Naive thymus-derived CD4-positive, alpha-beta T cell (primary cell): ENCODE data around the gene LAMC1. TPM values are rescaled to one million over a fixed set of nuclear protein-coding genes. Genes with fewer than 3 reads are reported as not detected.

Experiments
- ATAC-seq: fragments of 150-1000 bp; cut with Tn5 transposase; 2 replicates; pipeline ENCODE4 v1.10.0; 2021; ENCODE audit warnings: mild to moderate bottlenecking, moderate library complexity
- CTCF ChIA-PET: fragments of 350-600 bp; sonication (Branson Sonifier 250); formaldehyde crosslinking; loops from one replicate; lab custom pipeline; 2021; ENCODE audit warnings: antibody characterized with exemption; lab: Charles Lee
- POLR2A ChIA-PET: fragments of 350-600 bp; sonication (Branson Sonifier 250); formaldehyde crosslinking; loops from one replicate; lab custom pipeline; 2021; ENCODE audit warnings: antibody characterized with exemption, inconsistent platforms; lab: Charles Lee
- DNase-seq, 9 donors: peaks; one replicate each; pipeline versions ENCODE4 v3.0.0 to v3.0.0-alpha.2; 2020 to 2022; ENCODE audit warnings: mixed read lengths in 1 of 9
- H3K27ac ChIP-seq: one replicate; pipeline ENCODE4 v1.7.0; 2013; ENCODE audit warnings: mild to moderate bottlenecking, low read depth, low read length, moderate library complexity
- H3K27me3 ChIP-seq, 2 donors: one replicate each; pipeline ENCODE4 v1.7.0; 2013; ENCODE audit warnings: low read length in 2 of 2, mild to moderate bottlenecking in 2 of 2, moderate library complexity in 2 of 2; ENCODE audit not compliant: control insufficient read depth in 2 of 2, insufficient read depth in 2 of 2
- H3K36me3 ChIP-seq, 3 experiments: 1 replicate in 2 of 3; 2 replicates in 1 of 3; pipeline ENCODE4 v1.7.0; 2013; ENCODE audit warnings: low read length in 3 of 3, mild to moderate bottlenecking in 3 of 3, moderate library complexity in 1 of 3; ENCODE audit not compliant: insufficient read depth in 3 of 3, control insufficient read depth in 2 of 3
- H3K4me1 ChIP-seq, 2 donors: one replicate each; pipeline ENCODE4 v1.7.0; 2013; ENCODE audit warnings: low read length in 2 of 2, mild to moderate bottlenecking in 2 of 2, moderate library complexity in 1 of 2; ENCODE audit not compliant: control insufficient read depth in 2 of 2, insufficient read depth in 2 of 2
- H3K4me3 ChIP-seq: 2 replicates; pipeline ENCODE4 v1.7.0; 2013; ENCODE audit warnings: mild to moderate bottlenecking, low read length
- H3K9me3 ChIP-seq, 3 experiments: 1 replicate in 2 of 3; 2 replicates in 1 of 3; pipeline ENCODE4 v1.7.0; 2013; ENCODE audit warnings: low read length in 3 of 3; ENCODE audit not compliant: control insufficient read depth in 2 of 3
- H3K27ac Mint-ChIP-seq, 9 donors: one replicate each; pipeline ENCODE4 v1.8.0; 2020 to 2022; ENCODE audit warnings: mixed read lengths in 9 of 9, mild to moderate bottlenecking in 8 of 9, moderate library complexity in 5 of 9, inconsistent platforms in 2 of 9
- H3K27me3 Mint-ChIP-seq, 5 donors: one replicate each; pipeline ENCODE4 v1.8.0; 2021 to 2022; ENCODE audit warnings: mixed read lengths in 5 of 5, mild to moderate bottlenecking in 1 of 5
- H3K36me3 Mint-ChIP-seq, 5 donors: one replicate each; pipeline ENCODE4 v1.8.0; 2020 to 2022; ENCODE audit warnings: mixed read lengths in 5 of 5, mild to moderate bottlenecking in 3 of 5, inconsistent platforms in 1 of 5
- H3K4me1 Mint-ChIP-seq, 7 donors: one replicate each; pipeline ENCODE4 v1.8.0; 2020 to 2022; ENCODE audit warnings: mixed read lengths in 7 of 7, mild to moderate bottlenecking in 3 of 7, inconsistent platforms in 1 of 7
- H3K4me3 Mint-ChIP-seq, 10 donors: one replicate each; pipeline ENCODE4 v1.8.0; 2020 to 2022; ENCODE audit warnings: mild to moderate bottlenecking in 10 of 10, mixed read lengths in 10 of 10, moderate library complexity in 6 of 10, inconsistent platforms in 2 of 10
- H3K9me3 Mint-ChIP-seq, 11 donors: one replicate each; pipeline ENCODE4 v1.8.0; 2020 to 2022; ENCODE audit warnings: mixed read lengths in 11 of 11, mild to moderate bottlenecking in 4 of 11, inconsistent platforms in 1 of 11, moderate library complexity in 1 of 11
- intact Hi-C, 2 donors: fragments of 100-400 bp; cut with micrococcal nuclease; formaldehyde crosslinking; loops; one replicate each; pipeline ENCODE4 v1.15.1; 2023
- polyA plus RNA-seq, 2 donors: library from polyadenylated mRNA; unstranded; fragments of 300-500 nt; fragmentation: Illumina TruSeq; gene quantifications; one replicate each; pipeline ENCODE4 v1.2.3, GENCODE V29; 2021
- total RNA-seq, 6 experiments: library from RNA in 5 of 6; stranded (reverse) in 5 of 6; gene quantifications; 1 replicate in 5 of 6; 2 replicates in 1 of 6; pipeline ENCODE4 v1.2.3 and lab custom pipeline; 2021 to 2026

LAMC1 gene
- total and polyA plus RNA-seq, 7 experiments from 2014 or later: 0.02 to 1.3 (median 0.24) TPM; not detected in 2

DNA sequence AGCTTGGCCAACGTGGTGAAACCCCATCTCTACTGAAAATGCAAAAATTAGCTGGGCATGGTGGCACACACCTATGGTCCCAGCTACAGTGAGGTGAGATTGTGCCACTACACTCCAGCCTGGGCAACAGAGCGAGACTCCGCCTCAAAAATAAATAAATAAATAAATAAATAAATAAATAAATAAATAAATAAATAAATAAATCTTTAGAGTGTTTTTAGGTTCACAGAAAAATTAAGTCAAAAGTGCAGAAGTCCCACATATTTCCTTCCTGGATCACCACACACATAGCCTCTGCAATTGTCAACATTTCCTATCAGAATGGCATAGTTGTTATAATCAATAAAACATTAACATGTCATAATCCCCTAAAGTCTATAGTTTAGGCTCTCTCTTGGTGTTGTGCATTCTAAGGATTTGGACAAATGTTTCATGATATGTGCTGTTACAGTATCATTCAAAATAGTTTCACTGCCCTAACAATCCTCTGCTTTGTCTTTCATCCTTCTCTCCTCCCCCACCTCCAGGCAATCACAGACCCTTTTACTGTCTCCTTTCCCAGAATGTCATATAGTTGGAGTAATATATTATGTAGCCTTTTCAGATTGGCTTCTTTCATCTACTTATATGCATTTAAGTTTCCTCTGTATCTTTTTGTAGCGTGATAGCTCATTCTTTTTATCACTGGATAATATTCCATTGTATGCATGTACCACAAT, 58.3 kb downstream of the LAMC1 start:
- Histone ChIP-seq H3K9me3 (no peaks in the 10 kb centered on the region), H3K36me3 (no peaks in the 10 kb centered on the region), H3K27me3 (no peaks in the 10 kb centered on the region), H3K4me3 (no peak overlapping the region), H3K4me1 (no peaks in the 10 kb centered on the region), H3K27ac (no peak overlapping the region)
- POLR2A ChIA-PET: no interaction called here
- CTCF ChIA-PET: no interaction called here
- ATAC-seq (no peak), DNase-seq (no peak)
- Mint-ChIP-seq H3K27me3 (peaks cover 8 to 20% (median 13%) of the 10 kb centered on the region in 5 donors), H3K27ac (no peak overlapping the region), H3K4me3 (no peak overlapping the region), H3K36me3 (no peaks in the 10 kb centered on the region), H3K9me3 (no peaks in the 10 kb centered on the region), H3K4me1 (peaks cover 0 to 1% (median 0%) of the 10 kb centered on the region in 7 donors)
- intact Hi-C loops: no loop called here

DNA sequence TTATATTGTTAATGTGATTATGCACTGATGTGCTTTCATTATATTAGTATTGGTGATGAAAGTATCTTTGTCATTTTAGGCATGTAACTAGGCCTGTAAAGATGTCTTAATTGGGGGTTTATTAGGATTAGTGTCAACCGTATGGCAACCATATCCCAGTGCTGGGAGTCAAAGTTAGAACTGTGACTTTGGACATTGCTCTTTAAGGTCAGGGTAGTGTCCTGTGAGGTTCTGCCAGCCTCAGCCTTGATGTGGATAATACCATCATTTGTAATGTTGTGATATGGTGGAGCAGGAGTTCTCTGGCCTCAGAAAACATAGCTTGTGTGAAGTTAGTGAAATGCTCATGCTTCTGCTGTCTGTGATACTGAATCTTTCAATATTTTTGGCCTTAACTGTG, 59.4 kb downstream of the LAMC1 start:
- ATAC-seq (no peak), DNase-seq (no peak)
- ChIA-PET CTCF (no interaction called here), POLR2A (no interaction called here)
- H3K9me3 ChIP-seq: no peaks in the 10 kb centered on the region
- Mint-ChIP-seq H3K4me3 (no peak overlapping the region), H3K27ac (no peak overlapping the region), H3K27me3 (peaks cover 8 to 20% (median 13%) of the 10 kb centered on the region in 5 donors), H3K9me3 (no peaks in the 10 kb centered on the region), H3K4me1 (peaks cover 0 to 1% (median 0%) of the 10 kb centered on the region in 7 donors), H3K36me3 (no peaks in the 10 kb centered on the region)
- no peaks in the 10 kb centered on the region for H3K27me3 ChIP-seq
- H3K4me1 ChIP-seq: no peaks in the 10 kb centered on the region
- no peak overlapping the region for H3K4me3 ChIP-seq
- H3K36me3 ChIP-seq: no peaks in the 10 kb centered on the region
- H3K27ac ChIP-seq: no peak overlapping the region
- intact Hi-C loops: no loop called here

DNA sequence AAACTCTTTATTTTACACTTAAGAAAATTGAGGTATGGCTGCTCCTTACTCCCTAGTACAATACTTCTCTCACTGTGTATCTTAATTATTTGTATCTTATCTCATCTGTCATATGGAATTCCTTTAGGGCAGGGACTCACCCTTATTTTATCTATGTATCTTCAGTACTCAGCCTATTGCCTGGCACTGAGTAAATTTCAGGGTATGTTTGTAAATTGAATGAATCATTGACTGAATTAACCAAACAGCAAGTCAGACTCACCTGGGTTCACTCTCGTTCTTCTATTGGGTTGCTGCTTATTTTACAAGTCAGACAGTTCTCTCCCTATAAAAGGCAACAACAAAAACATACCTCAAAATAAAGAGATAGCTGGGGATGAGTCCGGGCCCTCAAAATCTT, 63.8 kb downstream of the LAMC1 start:
- H3K36me3 ChIP-seq: no peaks in the 10 kb centered on the region
- H3K4me1 Mint-ChIP-seq: peaks cover 0 to 1% (median 0%) of the 10 kb centered on the region in 7 donors
- H3K27me3 ChIP-seq: no peaks in the 10 kb centered on the region
- no peaks in the 10 kb centered on the region for H3K4me1 ChIP-seq
- no peak overlapping the region for H3K4me3 ChIP-seq
- no peaks in the 10 kb centered on the region for H3K9me3 Mint-ChIP-seq
- intact Hi-C loops: no loop called here
- H3K27me3 Mint-ChIP-seq: peaks cover 3 to 19% (median 10%) of the 10 kb centered on the region in 5 donors
- no peak overlapping the region for H3K27ac ChIP-seq
- ChIA-PET POLR2A (interaction anchor here (0.7 kb wide), 1 partner anchor 58 kb away, joined by 3 read pairs; no protein-coding TSS in a partner anchor), CTCF (interaction anchor here (0.7 kb wide), 1 partner anchor 83 kb away, joined by 3 read pairs; no protein-coding TSS in a partner anchor)
- H3K4me3 Mint-ChIP-seq: no peak overlapping the region
- H3K36me3 Mint-ChIP-seq: no peaks in the 10 kb centered on the region
- ATAC-seq (no peak), DNase-seq (no peak)
- no peak overlapping the region for H3K27ac Mint-ChIP-seq
- H3K9me3 ChIP-seq: no peaks in the 10 kb centered on the region

DNA sequence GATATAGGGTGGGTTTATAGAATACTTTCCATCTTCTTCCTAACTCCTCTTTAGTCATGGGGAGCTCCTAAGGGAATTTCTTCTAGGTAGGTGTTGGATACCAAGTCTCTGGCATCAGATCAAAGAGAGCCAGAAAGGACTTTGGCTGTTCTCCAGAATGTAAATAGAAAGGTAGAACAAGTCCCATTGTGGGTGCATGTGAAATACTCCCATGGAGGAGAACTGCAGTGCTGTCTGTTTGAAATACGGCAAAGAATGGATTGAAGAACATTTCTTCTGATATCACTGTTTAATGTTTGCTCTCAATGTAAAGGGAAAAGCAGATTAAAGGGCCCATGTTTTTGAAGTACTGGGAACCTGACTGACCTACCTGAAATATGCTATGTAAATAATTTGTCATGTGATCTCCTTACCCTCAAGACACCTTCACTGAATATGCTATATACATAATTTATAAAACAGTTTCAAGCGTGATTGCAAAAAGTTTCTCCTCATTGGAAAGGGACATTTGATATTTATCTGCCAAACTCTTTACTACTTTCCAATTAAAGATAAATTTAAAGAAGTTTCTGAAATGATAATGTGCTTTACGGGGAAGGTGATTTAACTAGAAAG, 65.9 kb downstream of the LAMC1 start:
- no peaks in the 10 kb centered on the region for H3K27me3 ChIP-seq
- DNase-seq: no peak
- no peak overlapping the region for H3K4me3 ChIP-seq
- no peaks in the 10 kb centered on the region for H3K9me3 ChIP-seq
- Mint-ChIP-seq H3K4me3 (no peak overlapping the region), H3K27ac (no peak overlapping the region), H3K4me1 (peaks cover 0 to 1% (median 0%) of the 10 kb centered on the region in 7 donors), H3K27me3 (peaks cover 7 to 28% (median 19%) of the 10 kb centered on the region in 5 donors), H3K36me3 (no peaks in the 10 kb centered on the region), H3K9me3 (peaks cover 0 to 2% (median 0%) of the 10 kb centered on the region in 11 donors)
- ChIA-PET POLR2A (no interaction called here), CTCF (no interaction called here)
- no peak for ATAC-seq
- H3K27ac ChIP-seq: no peak overlapping the region
- no peaks in the 10 kb centered on the region for H3K4me1 ChIP-seq
- intact Hi-C loops: no loop called here
- no peaks in the 10 kb centered on the region for H3K36me3 ChIP-seq

DNA sequence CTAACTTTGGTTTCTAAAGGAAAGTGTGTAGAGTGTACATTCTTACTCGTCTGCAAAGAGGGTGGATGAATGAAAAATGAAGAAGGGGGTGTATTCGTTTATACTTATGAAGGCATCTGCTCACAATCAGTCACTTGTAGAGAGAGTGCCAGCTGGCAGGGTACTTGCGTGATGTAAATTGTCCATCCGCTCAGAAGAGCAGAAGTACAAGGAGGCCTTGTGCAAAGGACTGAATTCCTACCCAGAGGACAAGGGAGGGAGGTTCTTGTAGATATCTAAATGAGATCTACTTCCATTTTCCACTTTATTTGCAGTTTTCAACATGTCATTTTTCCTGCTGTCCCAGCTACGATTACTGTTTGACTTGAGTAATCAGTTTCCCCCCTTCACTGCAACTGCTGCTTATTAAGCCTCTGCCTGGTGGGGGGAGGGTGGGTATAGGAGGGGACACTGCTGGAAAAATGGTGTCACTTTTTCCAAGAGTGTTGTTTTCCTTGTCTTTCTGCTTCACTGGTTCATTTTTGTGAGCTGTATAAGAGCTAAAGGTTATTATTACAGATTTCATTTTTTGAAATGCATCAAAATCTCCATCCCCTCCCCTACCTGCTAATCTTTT, 67.3 kb downstream of the LAMC1 start:
- Histone ChIP-seq H3K4me1 (no peaks in the 10 kb centered on the region), H3K4me3 (no peak overlapping the region), H3K36me3 (no peaks in the 10 kb centered on the region), H3K27me3 (no peaks in the 10 kb centered on the region), H3K9me3 (no peaks in the 10 kb centered on the region), H3K27ac (no peak overlapping the region)
- Mint-ChIP-seq H3K4me3 (no peak overlapping the region), H3K27ac (no peak overlapping the region), H3K4me1 (peaks cover 0 to 1% (median 0%) of the 10 kb centered on the region in 7 donors), H3K9me3 (peaks cover 0 to 2% (median 0%) of the 10 kb centered on the region in 11 donors), H3K27me3 (peaks cover 5 to 32% (median 18%) of the 10 kb centered on the region in 5 donors), H3K36me3 (no peaks in the 10 kb centered on the region)
- no peak for DNase-seq
- POLR2A ChIA-PET: interaction anchor here (0.7 kb wide), 1 partner anchor 1984 kb away, joined by 3 read pairs; no protein-coding TSS in a partner anchor
- intact Hi-C loops: no loop called here
- CTCF ChIA-PET: no interaction called here
- no peak for ATAC-seq

DNA sequence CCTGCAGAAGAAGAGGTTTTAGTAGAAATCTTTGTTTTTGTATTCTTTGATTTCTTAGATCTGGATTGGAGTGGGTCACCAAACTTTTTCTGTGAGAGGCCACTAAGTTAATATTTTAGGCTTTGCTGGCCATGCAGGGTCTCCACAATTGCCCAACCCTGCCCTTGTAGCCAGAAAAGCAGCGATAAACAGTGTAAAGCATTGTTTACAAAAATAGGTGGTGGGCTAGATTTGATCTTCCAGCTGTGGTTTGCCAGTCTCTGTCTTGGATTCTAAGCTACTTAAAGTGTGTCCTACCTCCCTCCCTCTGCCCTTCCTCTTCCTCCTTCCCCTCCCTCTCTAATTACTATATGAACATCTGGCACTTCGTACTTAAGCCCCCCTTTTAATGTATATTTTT, 68.0 kb downstream of the LAMC1 start:
- Histone ChIP-seq H3K9me3 (no peaks in the 10 kb centered on the region), H3K4me1 (no peaks in the 10 kb centered on the region), H3K36me3 (no peaks in the 10 kb centered on the region), H3K4me3 (no peak overlapping the region), H3K27ac (no peak overlapping the region), H3K27me3 (no peaks in the 10 kb centered on the region)
- Mint-ChIP-seq H3K4me1 (no peaks in the 10 kb centered on the region), H3K9me3 (peaks cover 0 to 2% (median 0%) of the 10 kb centered on the region in 11 donors), H3K27ac (no peak overlapping the region), H3K4me3 (no peak overlapping the region), H3K36me3 (no peaks in the 10 kb centered on the region), H3K27me3 (peaks cover 0 to 31% (median 18%) of the 10 kb centered on the region in 5 donors)
- DNase-seq (no peak), ATAC-seq (no peak)
- ChIA-PET POLR2A (no interaction called here), CTCF (no interaction called here)
- intact Hi-C loops: no loop called here
